Stimulated activated CD4-positive, alpha-beta T cell treated with anti-CD3 and anti-CD28 coated beads, Interleukin-4, amount 100 ng/mL, for 48 hours (primary cell): ENCODE results near the gene OR56A3.

Experiments
- DNase-seq, 2 donors: peaks; one replicate each; pipeline ENCODE4 v3.0.0-alpha.2; 2020; ENCODE audit warnings: low read depth in 2 of 2

The OR56A3 gene

GRCh38 chr11:5973530-5973929 lies 31.5 kb downstream of the OR56A3 start:
- no peak for DNase-seq

DNA sequence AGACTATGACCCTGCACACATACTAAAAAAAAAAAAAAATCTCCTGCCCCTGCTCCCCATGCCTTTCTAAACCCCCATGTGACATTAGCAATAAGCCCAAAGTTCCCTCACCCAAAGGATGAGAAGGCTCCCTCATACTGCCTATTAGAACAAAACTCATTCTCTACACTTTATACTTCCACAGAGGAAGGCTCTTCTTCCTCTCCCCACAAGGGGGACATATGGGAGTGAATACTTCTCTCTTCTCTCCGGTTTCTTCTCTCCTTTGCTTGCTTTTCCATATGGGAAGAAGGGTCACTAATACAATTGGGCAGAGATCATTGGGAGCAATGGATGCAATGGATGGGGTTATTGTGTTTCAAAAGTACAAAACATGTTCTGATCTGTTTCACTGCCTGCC lies 41.4 kb downstream of the OR56A3 start:
- no peak for DNase-seq

GRCh38 chr11:5986885-5987284 lies 44.8 kb downstream of the OR56A3 start, which contains the start of gene OR52L1:
TSS of gene OR52L1 (minus strand) at chr11:5986985. CDS start at chr11:5986930, 55 bp downstream.
- DNase-seq = no peak

DNA sequence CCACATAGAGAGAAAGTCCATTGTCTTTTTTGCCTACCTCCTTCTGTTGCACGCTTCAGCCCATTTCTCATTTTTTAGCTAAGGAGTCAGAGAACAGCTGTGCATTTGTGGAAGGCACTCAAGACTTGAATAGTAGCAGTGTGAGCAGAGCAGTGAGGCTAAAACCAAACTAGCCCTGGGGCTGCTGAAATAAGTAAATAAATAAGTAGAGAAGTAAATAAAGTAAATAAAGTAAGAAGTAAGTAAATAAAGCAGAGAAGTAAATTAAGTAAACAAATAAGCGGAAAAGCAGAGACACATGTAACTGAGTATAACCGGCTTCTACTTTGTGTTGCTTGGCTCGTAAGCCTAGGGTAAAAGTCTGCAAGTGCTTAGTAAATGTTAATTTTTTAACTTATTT lies 47.2 kb downstream of the OR56A3 start:
- DNase-seq = no peak

DNA sequence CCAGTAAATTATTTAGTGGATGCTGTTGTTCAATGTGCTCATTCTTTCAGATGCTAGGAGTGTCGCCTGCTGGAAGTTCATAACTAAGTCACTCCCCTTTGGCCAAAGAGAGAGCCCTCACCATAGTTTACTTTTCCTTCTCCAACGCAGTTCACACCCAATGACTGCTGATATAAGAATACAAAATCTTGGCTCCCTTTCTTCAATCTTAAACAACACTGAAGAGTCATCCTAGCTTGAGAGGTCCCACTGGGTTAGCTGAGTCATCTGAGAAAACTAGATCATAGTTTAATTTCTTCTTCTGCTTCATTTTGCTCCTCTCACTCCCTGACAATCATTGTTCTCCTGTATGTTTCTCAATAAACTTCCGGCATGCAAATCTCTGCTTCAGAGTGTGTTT lies 50.1 kb downstream of the OR56A3 start:
- DNase-seq = no peak

DNA sequence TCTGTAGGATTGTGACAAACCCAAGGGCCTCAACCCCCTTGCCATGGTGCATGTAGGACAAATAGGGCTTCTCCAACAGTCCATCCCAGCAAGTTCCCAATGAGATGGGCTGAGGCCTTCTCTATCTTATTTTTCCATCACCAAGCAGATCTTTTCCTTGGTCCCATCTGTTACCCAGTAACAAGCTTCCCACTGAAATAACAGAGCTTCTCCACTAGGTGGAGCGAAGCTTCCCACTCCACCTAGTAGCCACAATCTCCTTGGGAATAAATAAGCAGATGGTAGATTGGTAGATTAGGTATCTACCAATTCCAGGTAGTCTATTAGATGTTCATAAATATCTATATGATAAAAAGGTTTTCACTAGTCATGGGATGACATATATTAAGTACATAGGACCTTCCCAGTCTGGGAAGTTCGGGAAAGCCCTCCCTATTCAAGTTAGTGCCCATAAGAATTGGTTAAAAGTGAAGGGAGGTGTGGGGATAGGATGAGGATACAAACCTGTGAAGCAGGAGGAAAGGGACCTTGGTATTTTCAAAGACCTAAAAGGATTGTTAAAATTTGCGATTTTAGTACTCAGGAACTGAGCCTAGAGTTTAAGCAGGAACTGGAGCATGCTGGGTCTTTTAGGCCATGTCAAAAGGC lies 50.7 kb downstream of the OR56A3 start:
- no peak for DNase-seq

- no peak for DNase-seq
Observed at GRCh38 chr11:5994791-5995190, 52.7 kb downstream of the OR56A3 start.
